Fibroblast of lung (primary cell): ENCODE results near the gene MAGEA6. TPM values are rescaled to one million over a fixed set of nuclear protein-coding genes. Genes with fewer than 3 reads are reported as not detected.
"Not testable (repeated sequence)": the region's sequence is repeated elsewhere in the genome, so short reads cannot be mapped to it uniquely, and the experiment has no call there.

ENCODE experiments used
- DNase-seq, 2 donors: peaks; one replicate each; pipeline versions ENCODE4 v3.0.0 to v3.0.0-alpha.2; 2010; ENCODE audit warnings: low read depth in 2 of 2
- H2AFZ ChIP-seq: 2 replicates; pipeline ENCODE4 v1.5.1; 2012; ENCODE audit warnings: low read length, control low read depth, inconsistent platforms
- H3K27ac ChIP-seq: 2 replicates; pipeline ENCODE4 v1.5.1; 2011; ENCODE audit warnings: low read length, control low read depth; ENCODE audit not compliant: insufficient read depth
- H3K27me3 ChIP-seq: 2 replicates; pipeline ENCODE4 v1.5.1; 2011; ENCODE audit warnings: mild to moderate bottlenecking, low read length; ENCODE audit not compliant: control insufficient read depth, insufficient read depth
- H3K36me3 ChIP-seq: 2 replicates; pipeline ENCODE4 v1.5.1; 2011; ENCODE audit warnings: low read length; ENCODE audit not compliant: control insufficient read depth, insufficient read depth
- H3K4me1 ChIP-seq: 2 replicates; pipeline ENCODE4 v1.5.1; 2011; ENCODE audit warnings: low read length; ENCODE audit not compliant: control insufficient read depth, insufficient read depth; ENCODE audit errors: extremely low read depth
- H3K4me2 ChIP-seq: 2 replicates; pipeline ENCODE4 v1.5.1; 2011; ENCODE audit warnings: low read length, control low read depth; ENCODE audit not compliant: insufficient read depth; ENCODE audit errors: extremely low read depth
- H3K4me3 ChIP-seq, 4 experiments: fragments of 200-600 bp in 1 of 4; sonication (generic) in 1 of 4; replicated peaks in 1 of 4; 2 replicates each; pipeline ENCODE4 v1.5.1; 2011 to 2016; ENCODE audit warnings: low read length in 4 of 4, low read depth in 3 of 4, mild to moderate bottlenecking in 3 of 4, control low read depth in 2 of 4, inconsistent platforms in 1 of 4, mixed read lengths in 1 of 4; ENCODE audit not compliant: insufficient read depth in 1 of 4; ENCODE audit errors: control extremely low read depth in 1 of 4
- H3K79me2 ChIP-seq: 2 replicates; pipeline ENCODE4 v1.5.1; 2012; ENCODE audit warnings: mild to moderate bottlenecking, low read length, inconsistent platforms; ENCODE audit not compliant: control insufficient read depth, insufficient read depth
- H3K9ac ChIP-seq: 2 replicates; pipeline ENCODE4 v1.5.1; 2011; ENCODE audit warnings: mild to moderate bottlenecking, low read length, control low read depth; ENCODE audit not compliant: insufficient read depth
- H3K9me3 ChIP-seq: 2 replicates; pipeline ENCODE4 v1.5.1; 2012; ENCODE audit warnings: low read depth, low read length; ENCODE audit not compliant: control insufficient read depth, insufficient read depth
- H4K20me1 ChIP-seq: 2 replicates; pipeline ENCODE4 v1.5.1; 2011; ENCODE audit warnings: low read length; ENCODE audit not compliant: control insufficient read depth, insufficient read depth; ENCODE audit errors: extremely low read depth
- CTCF ChIP-seq, 2 donors: IDR thresholded peaks in 1 of 2; conservative IDR thresholded peaks in 1 of 2; 1 replicate in 1 of 2; 2 replicates in 1 of 2; pipeline ENCODE4 v1.5.1; 2011 to 2012; ENCODE audit warnings: low read length in 2 of 2, control low read depth in 1 of 2, inconsistent platforms in 1 of 2, low read depth in 1 of 2, mild to moderate bottlenecking in 1 of 2
- EZH2 ChIP-seq: IDR thresholded peaks from 2 replicates; pipeline ENCODE4 v1.5.1; 2012; ENCODE audit warnings: low read length, control low read depth, mild to moderate bottlenecking; ENCODE audit errors: missing control alignments
- polyA plus RNA-seq, 2 donors: library from polyadenylated mRNA; depleted of rRNA in 1 of 2; stranded (reverse) in 1 of 2; unstranded in 1 of 2; fragments of >200 nt; gene quantifications; 2 replicates each; pipeline ENCODE4 v1.2.1, GENCODE V29; 2011 to 2012; ENCODE audit warnings: missing spikeins in 1 of 2
- total RNA-seq: library from RNA; depleted of rRNA; stranded (reverse); fragments of >200 nt; gene quantifications from 2 replicates; pipeline ENCODE4 v1.2.1, GENCODE V29; 2014

Gene MAGEA6
- total and polyA plus RNA-seq, 2 donors (not counting 1 experiment from before 2014, with no cell fraction given), result not detected

GRCh38 chrX:152735101-152735500 lies 34.4 kb downstream of the MAGEA6 start:
- H3K79me2 ChIP-seq, result no peaks in the 10 kb centered on the region
- H3K4me3 ChIP-seq, result no peak overlapping the region
- H3K27ac ChIP-seq, result no peak overlapping the region
- no peaks in the 10 kb centered on the region for H3K36me3 ChIP-seq
- no peaks in the 10 kb centered on the region for H4K20me1 ChIP-seq
- H3K9me3 ChIP-seq, result no peaks in the 10 kb centered on the region
- H2AFZ ChIP-seq, result no peak overlapping the region
- no peaks in the 10 kb centered on the region for H3K4me1 ChIP-seq
- H3K4me2 ChIP-seq, result no peak overlapping the region
- H3K27me3 ChIP-seq, result no peaks in the 10 kb centered on the region
- no peak for DNase-seq
- no peak overlapping the region for H3K9ac ChIP-seq
- TF ChIP-seq CTCF (conservative IDR thresholded peaks at IDR 0.05 in 1 of 2, IDR thresholded peaks at IDR 0.05 in 1 of 2; ENCODE audit: low read depth in 1 of 2, low read length in 2 of 2) (no peak), EZH2 (no peak)

- H3K27me3 ChIP-seq, DNase-seq, H4K20me1 ChIP-seq, H2AFZ ChIP-seq, H3K4me1 ChIP-seq, H3K4me2 ChIP-seq, H3K9ac ChIP-seq, H3K36me3 ChIP-seq, H3K27ac ChIP-seq, H3K4me3 ChIP-seq, H3K9me3 ChIP-seq, H3K79me2 ChIP-seq: not testable (repeated sequence)
Measured at GRCh38 chrX:152734143-152734858, 35.2 kb downstream of the MAGEA6 start.

- no peak within 1 kb of the TSS for H3K4me2 ChIP-seq
- H4K20me1 ChIP-seq, result no peaks in the 10 kb centered on the region
- no peak within 1 kb of the TSS for H3K27ac ChIP-seq
- no peaks in the 10 kb centered on the region for H3K79me2 ChIP-seq
- TF ChIP-seq CTCF (conservative IDR thresholded peaks at IDR 0.05 in 1 of 2, IDR thresholded peaks at IDR 0.05 in 1 of 2; ENCODE audit: low read depth in 1 of 2, low read length in 2 of 2) (no peak), EZH2 (no peak)
- no peak within 1 kb of the TSS for H2AFZ ChIP-seq
- no peaks in the 10 kb centered on the region for H3K27me3 ChIP-seq
- no peaks in the 10 kb centered on the region for H3K9me3 ChIP-seq
- no peak within 1 kb of the TSS for H3K9ac ChIP-seq
- H3K4me1 ChIP-seq, result no peaks in the 10 kb centered on the region
- H3K4me3 ChIP-seq, result no peak within 1 kb of the TSS
- no peak for DNase-seq
- H3K36me3 ChIP-seq, result no peaks in the 10 kb centered on the region
Measured at GRCh38 chrX:152733261-152733975, 36.1 kb downstream of the MAGEA6 start, which contains the start of the genes CSAG1 and MAGEA12. CSAG1 (minus strand) TSS chrX:152733721; CDS start chrX:152732460, 1,261 bp downstream. MAGEA12 (plus strand) TSS chrX:152733757; CDS start chrX:152736162, 2,405 bp downstream.
